Type B pancreatic cell (in vitro differentiated cells): Measurements from ENCODE around the gene IRF4. TPM values are rescaled to one million over a fixed set of nuclear protein-coding genes. Genes with fewer than 3 reads are reported as not detected.

Experiments
- DNase-seq: peaks from one replicate; pipeline ENCODE4 v3.0.0; 2021; ENCODE audit warnings: mixed read lengths; ENCODE audit not compliant: unreplicated experiment; ENCODE audit errors: extremely low spot score
- H3K27ac Mint-ChIP-seq: 2 replicates; pipeline ENCODE4 v1.8.0; 2021; ENCODE audit warnings: mild to moderate bottlenecking, mixed read lengths
- H3K27me3 Mint-ChIP-seq: 2 replicates; pipeline ENCODE4 v1.8.0; 2021; ENCODE audit warnings: mixed read lengths
- H3K36me3 Mint-ChIP-seq: 2 replicates; pipeline ENCODE4 v1.8.0; 2021; ENCODE audit warnings: mixed read lengths
- H3K4me1 Mint-ChIP-seq: one replicate; pipeline ENCODE4 v1.8.0; 2021; ENCODE audit warnings: mixed read lengths; ENCODE audit not compliant: unreplicated experiment
- H3K4me3 Mint-ChIP-seq: 2 replicates; pipeline ENCODE4 v1.8.0; 2021; ENCODE audit warnings: mild to moderate bottlenecking, mixed read lengths
- H3K9me3 Mint-ChIP-seq: 2 replicates; pipeline ENCODE4 v1.8.0; 2021; ENCODE audit warnings: mixed read lengths
- CTCF ChIP-seq: fragments of 200-600 bp; sonication (generic); conservative IDR thresholded peaks from 2 replicates; pipeline ENCODE4 v1.5.0; 2021; ENCODE audit warnings: antibody characterized with exemption, mild to moderate bottlenecking
- total RNA-seq: library from RNA; stranded (reverse); gene quantifications from 2 replicates; pipeline ENCODE4 v1.2.1, GENCODE V29; 2021; ENCODE audit warnings: low replicate concordance

The IRF4 gene
- total RNA-seq, 1 donor from 2014 or later, result 1.7 TPM

DNA sequence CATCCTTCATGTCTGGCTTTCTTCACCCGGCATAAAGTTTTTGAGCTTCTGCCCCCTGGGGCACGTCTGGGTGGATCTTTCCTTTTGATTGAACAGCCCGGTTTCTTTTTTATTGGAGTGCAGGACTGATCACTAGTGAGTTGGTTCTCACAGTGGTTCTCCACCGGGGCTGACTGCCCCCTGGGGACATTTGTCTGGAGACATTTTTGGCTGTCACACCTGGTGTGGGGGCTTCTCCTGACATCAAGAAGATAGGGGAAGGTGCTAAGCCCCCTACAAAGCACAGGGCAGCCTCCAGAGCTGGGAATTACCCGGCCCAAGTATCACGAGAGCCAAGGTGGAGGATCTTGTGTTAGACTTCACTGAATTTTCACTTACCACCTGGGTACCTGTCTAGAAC, 25.7 kb upstream of the IRF4 start:
- Mint-ChIP-seq H3K27me3 (peaks cover 15% of the 10 kb centered on the region), H3K36me3 (no peaks in the 10 kb centered on the region), H3K27ac (no peak overlapping the region), H3K9me3 (peaks cover 11% of the 10 kb centered on the region), H3K4me1 (no peaks in the 10 kb centered on the region), H3K4me3 (no peak overlapping the region)
- DNase-seq, result no peak
- TF ChIP-seq CTCF, result no peak

DNA sequence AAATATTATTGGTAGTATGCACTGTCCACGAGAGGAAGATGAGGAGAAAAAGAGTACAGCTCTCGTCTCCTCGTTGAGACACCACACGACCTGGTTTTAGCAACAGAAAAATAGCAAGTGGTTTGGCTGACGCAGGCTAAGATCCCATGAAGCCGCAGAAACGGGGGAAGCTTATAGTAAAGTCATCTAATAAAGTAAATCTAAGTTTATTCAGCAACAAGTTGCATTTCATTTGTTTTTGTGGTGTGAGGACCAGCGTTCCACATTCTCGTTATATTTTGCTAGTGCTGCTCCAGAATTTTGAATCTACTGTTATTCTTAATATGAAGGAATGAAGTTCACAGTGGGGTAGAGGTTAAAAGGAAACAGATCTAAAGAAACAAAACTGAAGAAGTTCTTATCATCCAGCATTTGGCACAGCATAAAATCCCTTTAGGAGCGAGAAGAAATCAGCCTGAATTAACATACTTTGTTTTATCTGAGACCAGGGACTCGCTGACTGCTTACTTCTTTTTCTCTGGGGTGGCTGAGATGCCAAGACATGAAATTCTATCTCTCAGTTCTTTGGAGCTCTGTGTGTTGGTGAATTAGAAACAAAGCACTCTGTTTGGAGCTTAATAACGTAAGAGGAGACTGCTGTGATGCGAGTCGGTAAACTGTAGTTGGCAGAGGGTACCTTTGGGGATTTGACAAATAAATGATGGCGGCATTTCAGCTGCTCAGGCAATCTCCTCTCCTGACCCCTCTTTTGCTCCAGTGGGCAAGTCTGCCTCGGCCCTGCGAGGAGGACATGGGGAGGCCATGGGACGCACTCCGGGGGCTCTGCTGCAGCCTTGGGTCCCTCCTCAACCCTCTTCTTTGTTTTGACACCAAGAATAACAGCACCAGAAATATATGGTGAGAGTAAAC, 24.9 kb upstream of the IRF4 start:
- TF ChIP-seq CTCF, result no peak
- Mint-ChIP-seq H3K9me3 (peaks cover 11% of the 10 kb centered on the region), H3K27me3 (peaks cover 15% of the 10 kb centered on the region), H3K4me3 (no peak overlapping the region), H3K27ac (no peak overlapping the region), H3K4me1 (no peaks in the 10 kb centered on the region), H3K36me3 (no peaks in the 10 kb centered on the region)
- DNase-seq, result no peak

DNA sequence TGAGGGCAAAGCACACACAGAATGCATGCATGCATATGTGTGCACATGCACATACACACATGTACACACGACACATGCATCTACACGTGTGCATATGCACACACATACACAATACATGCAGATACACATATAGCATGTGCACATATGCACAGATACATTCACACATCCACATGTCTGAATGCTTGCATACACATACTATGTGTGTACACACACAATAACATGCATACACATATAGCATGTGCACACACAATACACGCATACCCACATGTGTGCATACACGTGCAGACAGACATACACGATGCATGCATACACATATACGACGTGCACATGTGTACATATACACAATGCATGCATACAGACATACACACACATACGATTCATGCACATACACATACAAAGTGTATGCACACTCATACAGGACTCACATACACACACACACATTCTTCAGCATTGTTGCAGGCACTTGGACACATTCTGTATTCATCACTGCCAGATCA, 24.2 kb upstream of the IRF4 start:
- no peak for TF ChIP-seq CTCF
- no peak for DNase-seq
- no peak overlapping the region for H3K27ac Mint-ChIP-seq
- peaks cover 11% of the 10 kb centered on the region for H3K9me3 Mint-ChIP-seq
- H3K36me3 Mint-ChIP-seq, result no peaks in the 10 kb centered on the region
- H3K4me1 Mint-ChIP-seq, result no peaks in the 10 kb centered on the region
- H3K4me3 Mint-ChIP-seq, result no peak overlapping the region
- peaks cover 15% of the 10 kb centered on the region for H3K27me3 Mint-ChIP-seq

- peaks cover 19% of the 10 kb centered on the region for H3K27me3 Mint-ChIP-seq
- peaks cover 11% of the 10 kb centered on the region for H3K9me3 Mint-ChIP-seq
- H3K27ac Mint-ChIP-seq, result no peak overlapping the region
- H3K4me1 Mint-ChIP-seq, result no peaks in the 10 kb centered on the region
- no peaks in the 10 kb centered on the region for H3K36me3 Mint-ChIP-seq
- no peak for TF ChIP-seq CTCF
- no peak overlapping the region for H3K4me3 Mint-ChIP-seq
- DNase-seq, result no peak
These were observed 23.5 kb upstream of the IRF4 start for GRCh38 chr6:367891-368630.

- no peak for TF ChIP-seq CTCF
- H3K4me3 Mint-ChIP-seq, result no peak overlapping the region
- no peak for DNase-seq
- H3K9me3 Mint-ChIP-seq, result peaks cover 4% of the 10 kb centered on the region
- no peaks in the 10 kb centered on the region for H3K4me1 Mint-ChIP-seq
- H3K27ac Mint-ChIP-seq, result no peak overlapping the region
- peaks cover 29% of the 10 kb centered on the region for H3K27me3 Mint-ChIP-seq
- no peaks in the 10 kb centered on the region for H3K36me3 Mint-ChIP-seq
These were observed 21.8 kb upstream of the IRF4 start for GRCh38 chr6:369559-370431.
